C4-2B (cell line): ENCODE results near the gene SPAG9.

Source experiments
- ZFX ChIP-seq: fragments of 450-650 bp; IDR thresholded peaks from 2 replicates; pipeline ENCODE4 v1.6.1; 2017
- TF ChIP-seq, protein P1 (sequence below): fragments of 450-650 bp; conservative IDR thresholded peaks from 2 replicates; pipeline ENCODE4 v1.5.1; 2017; ENCODE audit warnings: mild to moderate bottlenecking

DNA sequence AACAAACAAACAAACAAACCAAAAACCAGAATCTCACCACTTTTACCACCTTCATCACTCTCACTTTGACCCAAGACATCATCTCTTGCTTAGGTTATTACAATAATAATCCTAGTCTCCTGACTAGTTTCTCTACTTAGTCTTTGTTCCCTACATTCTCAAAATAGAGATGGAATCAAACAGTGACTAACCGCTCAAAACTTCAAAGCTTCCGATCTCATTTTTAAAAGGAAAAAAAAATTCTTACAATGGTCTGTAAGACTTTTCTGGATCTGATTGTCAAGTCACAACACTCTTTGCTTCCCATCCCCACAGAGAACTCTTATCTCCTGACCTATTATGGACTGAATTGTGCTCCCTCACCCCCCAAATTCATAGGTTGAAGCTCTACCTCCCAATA lies 60.9 kb downstream of the SPAG9 start:
- TF ChIP-seq, protein P1, sequence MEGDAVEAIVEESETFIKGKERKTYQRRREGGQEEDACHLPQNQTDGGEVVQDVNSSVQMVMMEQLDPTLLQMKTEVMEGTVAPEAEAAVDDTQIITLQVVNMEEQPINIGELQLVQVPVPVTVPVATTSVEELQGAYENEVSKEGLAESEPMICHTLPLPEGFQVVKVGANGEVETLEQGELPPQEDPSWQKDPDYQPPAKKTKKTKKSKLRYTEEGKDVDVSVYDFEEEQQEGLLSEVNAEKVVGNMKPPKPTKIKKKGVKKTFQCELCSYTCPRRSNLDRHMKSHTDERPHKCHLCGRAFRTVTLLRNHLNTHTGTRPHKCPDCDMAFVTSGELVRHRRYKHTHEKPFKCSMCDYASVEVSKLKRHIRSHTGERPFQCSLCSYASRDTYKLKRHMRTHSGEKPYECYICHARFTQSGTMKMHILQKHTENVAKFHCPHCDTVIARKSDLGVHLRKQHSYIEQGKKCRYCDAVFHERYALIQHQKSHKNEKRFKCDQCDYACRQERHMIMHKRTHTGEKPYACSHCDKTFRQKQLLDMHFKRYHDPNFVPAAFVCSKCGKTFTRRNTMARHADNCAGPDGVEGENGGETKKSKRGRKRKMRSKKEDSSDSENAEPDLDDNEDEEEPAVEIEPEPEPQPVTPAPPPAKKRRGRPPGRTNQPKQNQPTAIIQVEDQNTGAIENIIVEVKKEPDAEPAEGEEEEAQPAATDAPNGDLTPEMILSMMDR: no peak
- no peak for TF ChIP-seq ZFX
